ENCODE data around the gene MRPL39. TPM values are rescaled to one million over a fixed set of nuclear protein-coding genes. Genes with fewer than 3 reads are reported as not detected.

Gene MRPL39
- total and polyA plus RNA-seq, 2 donors (not counting 3 experiments of a cell fraction or from before 2014, with no cell fraction given) = 10.4 to 25.2 TPM

GRCh38 chr21:25569711-25570110 is 37.6 kb downstream of the MRPL39 start:
- BruUV-seq (replicated peaks) = no TSS peak
- intact Hi-C loops (cut with micrococcal nuclease) = no loop called here

DNA sequence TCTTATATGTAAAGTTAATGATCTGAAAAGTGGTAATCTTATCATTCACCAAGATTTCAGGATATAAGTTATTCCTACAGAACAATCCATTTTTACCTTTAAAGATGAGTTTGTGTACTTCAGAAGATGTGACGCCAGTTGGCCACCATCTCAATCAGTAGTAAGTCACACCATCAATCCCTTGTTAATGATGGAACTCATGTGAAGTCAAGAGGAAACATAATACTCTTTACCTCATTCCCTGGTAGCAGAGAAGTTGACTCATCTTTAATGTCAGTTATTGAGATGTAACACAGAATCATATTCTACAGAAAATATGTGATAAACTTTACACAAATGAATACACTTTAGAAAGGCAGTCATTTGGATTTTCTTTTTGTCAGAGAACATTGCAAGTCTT is 38.2 kb downstream of the MRPL39 start:
- no peaks in the 10 kb centered on the region for H3K9me3 ChIP-seq (replicated peaks; ENCODE audit: control insufficient read depth, insufficient read depth, low read length)
- H3K4me3 ChIP-seq (replicated peaks in 1 of 3; ENCODE audit: insufficient read depth in 1 of 3, low read depth in 1 of 3, low read length in 3 of 3) = no peak overlapping the region
- no peak overlapping the region for H3K9ac ChIP-seq (replicated peaks; ENCODE audit: extremely low read depth, insufficient read depth, low read length)
- H4K20me1 ChIP-seq (replicated peaks; ENCODE audit: control insufficient read depth, extremely low read depth, insufficient read depth, low read length) = no peaks in the 10 kb centered on the region
- FAIRE-seq = no peak
- H3K79me2 ChIP-seq (ENCODE audit: control insufficient read depth, insufficient read depth, low read length) = peaks cover 71% of the 10 kb centered on the region
- peaks cover 2 to 4% of the 10 kb centered on the region in 2 experiments for H3K36me3 ChIP-seq (ENCODE audit: control insufficient read depth in 2 of 2, extremely low read depth in 1 of 2, insufficient read depth in 2 of 2, low read length in 2 of 2)
- no TSS peak for BruUV-seq (replicated peaks)
- no peak overlapping the region for H3K27ac ChIP-seq (ENCODE audit: insufficient read depth, low read depth, low read length)
- TF ChIP-seq GATA2 (IDR thresholded peaks at IDR 0.05; ENCODE audit: insufficient read depth, insufficient read length, low read depth, low read length) (no peak), MAX (IDR thresholded peaks at IDR 0.05; ENCODE audit: insufficient read depth, insufficient read length) (no peak), MYC (IDR thresholded peaks at IDR 0.05; ENCODE audit: low read depth, low read length) (no peak), POLR2AphosphoS5 (IDR thresholded peaks at IDR 0.05; ENCODE audit: insufficient read depth, low read depth, low read length) (no peak), EZH2 (IDR thresholded peaks at IDR 0.05; ENCODE audit: borderline replicate concordance, low read depth, low read length, severe bottlenecking) (no peak), FOS (IDR thresholded peaks at IDR 0.05; ENCODE audit: borderline replicate concordance, insufficient read depth, low read length) (no peak), JUN (IDR thresholded peaks at IDR 0.05; ENCODE audit: borderline replicate concordance, insufficient read depth, insufficient read length, low read depth) (no peak), POLR2A (IDR thresholded peaks at IDR 0.05; ENCODE audit: low read depth, low read length) (no peak)
- TF ChIP-seq, protein P1, sequence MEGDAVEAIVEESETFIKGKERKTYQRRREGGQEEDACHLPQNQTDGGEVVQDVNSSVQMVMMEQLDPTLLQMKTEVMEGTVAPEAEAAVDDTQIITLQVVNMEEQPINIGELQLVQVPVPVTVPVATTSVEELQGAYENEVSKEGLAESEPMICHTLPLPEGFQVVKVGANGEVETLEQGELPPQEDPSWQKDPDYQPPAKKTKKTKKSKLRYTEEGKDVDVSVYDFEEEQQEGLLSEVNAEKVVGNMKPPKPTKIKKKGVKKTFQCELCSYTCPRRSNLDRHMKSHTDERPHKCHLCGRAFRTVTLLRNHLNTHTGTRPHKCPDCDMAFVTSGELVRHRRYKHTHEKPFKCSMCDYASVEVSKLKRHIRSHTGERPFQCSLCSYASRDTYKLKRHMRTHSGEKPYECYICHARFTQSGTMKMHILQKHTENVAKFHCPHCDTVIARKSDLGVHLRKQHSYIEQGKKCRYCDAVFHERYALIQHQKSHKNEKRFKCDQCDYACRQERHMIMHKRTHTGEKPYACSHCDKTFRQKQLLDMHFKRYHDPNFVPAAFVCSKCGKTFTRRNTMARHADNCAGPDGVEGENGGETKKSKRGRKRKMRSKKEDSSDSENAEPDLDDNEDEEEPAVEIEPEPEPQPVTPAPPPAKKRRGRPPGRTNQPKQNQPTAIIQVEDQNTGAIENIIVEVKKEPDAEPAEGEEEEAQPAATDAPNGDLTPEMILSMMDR (IDR thresholded peaks at IDR 0.05; ENCODE audit: extremely low read depth in 1 of 2, insufficient read depth in 1 of 2, low read depth in 1 of 2, low read length in 2 of 2) = no peak
- dilution Hi-C loops (cut with MboI; ENCODE audit: extremely low pct_ligation_motif_present, low sequenced_read_pairs) (no loop called here), intact Hi-C loops (cut with micrococcal nuclease) (no loop called here)
- POLR2A ChIA-PET = no interaction called here
- no peak overlapping the region for H2AFZ ChIP-seq (ENCODE audit: low read depth, low read length)
- H3K4me1 ChIP-seq (ENCODE audit: control insufficient read depth, extremely low read depth, insufficient read depth, low read length) = peaks cover 46% of the 10 kb centered on the region
- no peaks in the 10 kb centered on the region for H3K9me1 ChIP-seq (replicated peaks; ENCODE audit: control insufficient read depth, extremely low read depth, insufficient read depth, low read length)
- H3K4me2 ChIP-seq (ENCODE audit: insufficient read depth, low read length) = no peak overlapping the region
- DNase-seq (ENCODE audit: low read depth, low spot score) = peak; percentile 11
- CTCF ChIA-PET = interaction anchor here (1.4 to 1.5 kb wide), 2 partner anchors 36 to 233 kb away, joined by 3 to 5 read pairs; no protein-coding TSS in a partner anchor
- no peaks in the 10 kb centered on the region for H3K27me3 ChIP-seq (ENCODE audit: control insufficient read depth in 2 of 2, insufficient read depth in 2 of 2, low read length in 2 of 2)

More at GRCh38 chr21:25569711-25570110, 37.6 kb downstream of the MRPL39 start:
- Histone ChIP-seq H3K4me2 (ENCODE audit: insufficient read depth, low read length) (no peak overlapping the region), H2AFZ (ENCODE audit: low read depth, low read length) (no peak overlapping the region), H3K4me1 (ENCODE audit: control insufficient read depth, extremely low read depth, insufficient read depth, low read length) (peaks cover 43% of the 10 kb centered on the region), H3K9me3 (replicated peaks; ENCODE audit: control insufficient read depth, insufficient read depth, low read length) (no peaks in the 10 kb centered on the region), H3K27me3 (ENCODE audit: control insufficient read depth in 2 of 2, insufficient read depth in 2 of 2, low read length in 2 of 2) (no peaks in the 10 kb centered on the region), H3K36me3 (ENCODE audit: control insufficient read depth in 2 of 2, extremely low read depth in 1 of 2, insufficient read depth in 2 of 2, low read length in 2 of 2) (peaks cover 2 to 4% of the 10 kb centered on the region in 2 experiments), H3K9me1 (replicated peaks; ENCODE audit: control insufficient read depth, extremely low read depth, insufficient read depth, low read length) (no peaks in the 10 kb centered on the region), H3K4me3 (replicated peaks in 1 of 3; ENCODE audit: insufficient read depth in 1 of 3, low read depth in 1 of 3, low read length in 3 of 3) (no peak overlapping the region), H4K20me1 (replicated peaks; ENCODE audit: control insufficient read depth, extremely low read depth, insufficient read depth, low read length) (no peaks in the 10 kb centered on the region), H3K27ac (ENCODE audit: insufficient read depth, low read depth, low read length) (no peak overlapping the region), H3K9ac (replicated peaks; ENCODE audit: extremely low read depth, insufficient read depth, low read length) (no peak overlapping the region), H3K79me2 (ENCODE audit: control insufficient read depth, insufficient read depth, low read length) (peaks cover 66% of the 10 kb centered on the region)
- DNase-seq (ENCODE audit: low read depth, low spot score) = no peak
- ChIA-PET POLR2A (no interaction called here), CTCF (no interaction called here)
- dilution Hi-C loops (cut with MboI; ENCODE audit: extremely low pct_ligation_motif_present, low sequenced_read_pairs) = no loop called here
- TF ChIP-seq MAX (IDR thresholded peaks at IDR 0.05; ENCODE audit: insufficient read depth, insufficient read length) = no peak
- no peak for TF ChIP-seq GATA2 (IDR thresholded peaks at IDR 0.05; ENCODE audit: insufficient read depth, insufficient read length, low read depth, low read length)
- TF ChIP-seq FOS (IDR thresholded peaks at IDR 0.05; ENCODE audit: borderline replicate concordance, insufficient read depth, low read length) = no peak
- no peak for TF ChIP-seq EZH2 (IDR thresholded peaks at IDR 0.05; ENCODE audit: borderline replicate concordance, low read depth, low read length, severe bottlenecking)
- no peak for TF ChIP-seq POLR2AphosphoS5 (IDR thresholded peaks at IDR 0.05; ENCODE audit: insufficient read depth, low read depth, low read length)
- no peak for FAIRE-seq

Data from endothelial cell of umbilical vein (primary cell).